Measurements from ENCODE around the gene INO80C.

Gene INO80C

DNA sequence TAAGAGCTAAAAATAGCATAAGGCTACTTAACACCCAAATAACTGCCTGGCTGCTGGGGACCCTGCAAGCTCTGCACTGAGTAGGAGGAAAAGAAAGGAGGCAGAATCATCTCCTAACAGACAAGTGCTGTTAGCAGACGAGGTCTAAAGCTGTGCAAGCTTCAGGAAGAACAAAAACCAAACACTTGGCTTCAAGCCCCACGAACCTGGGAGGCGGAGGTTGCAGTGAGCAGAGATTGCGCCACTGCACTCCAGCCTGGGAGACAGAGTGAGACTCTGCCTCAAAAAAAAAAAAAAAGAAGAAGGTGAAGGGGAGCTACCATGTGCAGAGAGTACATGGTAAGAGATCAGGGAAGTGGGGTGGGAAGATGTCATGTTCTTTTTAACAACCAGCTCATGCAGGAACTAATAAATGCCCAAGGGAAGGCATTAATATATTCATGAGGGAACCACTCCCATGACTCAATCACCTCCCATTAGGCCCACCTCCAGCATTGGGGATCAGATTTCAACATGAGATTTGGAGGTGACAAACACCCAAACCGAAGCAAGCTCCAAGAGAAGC is 28.8 kb upstream of the INO80C start:
- peaks cover 5% of the 10 kb centered on the region; the same call in 1 of the 2 replicates for H3K4me1 ChIP-seq (ENCODE audit: control insufficient read depth, low read length)
- no peaks in the 10 kb centered on the region; the same call in 1 of the 2 replicates for H3K27me3 ChIP-seq (ENCODE audit: control insufficient read depth, low read length)
- H3K27ac ChIP-seq (ENCODE audit: low read depth, low read length): no peak overlapping the region
- no peak overlapping the region for H3K4me2 ChIP-seq (ENCODE audit: low read length)
- TF ChIP-seq EZH2phosphoT487 (IDR thresholded peaks at IDR 0.05; ENCODE audit: borderline replicate concordance, low read length): no peak
- TF ChIP-seq, protein P1, sequence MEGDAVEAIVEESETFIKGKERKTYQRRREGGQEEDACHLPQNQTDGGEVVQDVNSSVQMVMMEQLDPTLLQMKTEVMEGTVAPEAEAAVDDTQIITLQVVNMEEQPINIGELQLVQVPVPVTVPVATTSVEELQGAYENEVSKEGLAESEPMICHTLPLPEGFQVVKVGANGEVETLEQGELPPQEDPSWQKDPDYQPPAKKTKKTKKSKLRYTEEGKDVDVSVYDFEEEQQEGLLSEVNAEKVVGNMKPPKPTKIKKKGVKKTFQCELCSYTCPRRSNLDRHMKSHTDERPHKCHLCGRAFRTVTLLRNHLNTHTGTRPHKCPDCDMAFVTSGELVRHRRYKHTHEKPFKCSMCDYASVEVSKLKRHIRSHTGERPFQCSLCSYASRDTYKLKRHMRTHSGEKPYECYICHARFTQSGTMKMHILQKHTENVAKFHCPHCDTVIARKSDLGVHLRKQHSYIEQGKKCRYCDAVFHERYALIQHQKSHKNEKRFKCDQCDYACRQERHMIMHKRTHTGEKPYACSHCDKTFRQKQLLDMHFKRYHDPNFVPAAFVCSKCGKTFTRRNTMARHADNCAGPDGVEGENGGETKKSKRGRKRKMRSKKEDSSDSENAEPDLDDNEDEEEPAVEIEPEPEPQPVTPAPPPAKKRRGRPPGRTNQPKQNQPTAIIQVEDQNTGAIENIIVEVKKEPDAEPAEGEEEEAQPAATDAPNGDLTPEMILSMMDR (IDR thresholded peaks at IDR 0.05; ENCODE audit: low read depth, low read length, poor library complexity, severe bottlenecking): no peak
- no peaks in the 10 kb centered on the region for H4K20me1 ChIP-seq (ENCODE audit: control insufficient read depth, insufficient read depth, low read depth, low read length)
- H3K4me3 ChIP-seq (ENCODE audit: low read length): no peak overlapping the region
- H3K9me3 ChIP-seq (ENCODE audit: control insufficient read depth, insufficient read depth, low read length): no peaks in the 10 kb centered on the region
- H3F3A ChIP-seq (ENCODE audit: control insufficient read depth, insufficient read depth): no peaks in the 10 kb centered on the region
- no peaks in the 10 kb centered on the region for H3K36me3 ChIP-seq (ENCODE audit: control insufficient read depth, low read length)
- no peaks in the 10 kb centered on the region for H3K9me2 ChIP-seq (replicated peaks; ENCODE audit: control insufficient read depth, low read length)
- H3K79me2 ChIP-seq (ENCODE audit: control insufficient read depth, low read length): no peaks in the 10 kb centered on the region

DNA sequence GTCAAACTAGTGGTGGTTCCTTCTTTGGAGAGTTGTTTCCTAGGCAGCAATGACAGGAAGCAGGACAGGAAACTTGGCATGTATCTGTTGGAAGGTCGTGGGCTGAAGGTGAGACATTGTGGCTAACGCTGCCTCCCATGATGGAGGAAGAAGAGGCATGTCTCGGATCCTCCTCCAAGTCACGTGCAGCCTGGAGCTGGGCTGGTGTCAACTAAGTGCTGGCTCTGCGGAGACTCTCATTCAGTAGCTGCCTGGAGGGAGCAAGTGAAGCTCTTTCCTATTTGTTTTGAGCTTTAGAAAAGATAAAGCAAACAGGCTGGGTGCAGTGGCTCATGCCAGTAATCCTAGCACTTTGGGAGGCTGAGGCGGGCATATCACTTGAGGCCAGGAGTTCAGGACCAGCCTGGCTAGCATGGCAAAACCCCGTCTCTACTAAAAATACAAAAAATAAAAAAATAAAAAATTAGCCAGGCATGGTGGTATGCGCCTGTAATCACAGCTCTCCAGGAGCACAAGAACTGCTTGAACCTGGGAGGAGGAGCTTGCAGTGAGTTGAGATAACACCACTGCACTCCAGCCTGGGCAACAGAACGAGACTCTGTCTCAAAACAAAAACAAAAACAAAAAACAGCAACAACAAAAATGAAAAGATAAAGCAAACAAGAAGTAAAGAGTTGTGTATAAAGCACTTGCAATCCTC is 28.2 kb upstream of the INO80C start:
- no peak overlapping the region for H3K27ac ChIP-seq (ENCODE audit: low read depth, low read length)
- TF ChIP-seq, protein P1 (IDR thresholded peaks at IDR 0.05; ENCODE audit: low read depth, low read length, poor library complexity, severe bottlenecking): no peak
- no peak for TF ChIP-seq EZH2phosphoT487 (IDR thresholded peaks at IDR 0.05; ENCODE audit: borderline replicate concordance, low read length)
- no peaks in the 10 kb centered on the region for H3F3A ChIP-seq (ENCODE audit: control insufficient read depth, insufficient read depth)
- H3K9me2 ChIP-seq (replicated peaks; ENCODE audit: control insufficient read depth, low read length): no peaks in the 10 kb centered on the region
- H3K9me3 ChIP-seq (ENCODE audit: control insufficient read depth, insufficient read depth, low read length): no peaks in the 10 kb centered on the region
- H3K36me3 ChIP-seq (ENCODE audit: control insufficient read depth, low read length): no peaks in the 10 kb centered on the region
- H3K4me1 ChIP-seq (ENCODE audit: control insufficient read depth, low read length): peaks cover 5% of the 10 kb centered on the region; the same call in 1 of the 2 replicates
- H3K79me2 ChIP-seq (ENCODE audit: control insufficient read depth, low read length): no peaks in the 10 kb centered on the region
- H3K4me2 ChIP-seq (ENCODE audit: low read length): no peak overlapping the region
- H3K4me3 ChIP-seq (ENCODE audit: low read length): no peak overlapping the region
- H3K27me3 ChIP-seq (ENCODE audit: control insufficient read depth, low read length): no peaks in the 10 kb centered on the region; the same call in 1 of the 2 replicates
- H4K20me1 ChIP-seq (ENCODE audit: control insufficient read depth, insufficient read depth, low read depth, low read length): no peaks in the 10 kb centered on the region

DNA sequence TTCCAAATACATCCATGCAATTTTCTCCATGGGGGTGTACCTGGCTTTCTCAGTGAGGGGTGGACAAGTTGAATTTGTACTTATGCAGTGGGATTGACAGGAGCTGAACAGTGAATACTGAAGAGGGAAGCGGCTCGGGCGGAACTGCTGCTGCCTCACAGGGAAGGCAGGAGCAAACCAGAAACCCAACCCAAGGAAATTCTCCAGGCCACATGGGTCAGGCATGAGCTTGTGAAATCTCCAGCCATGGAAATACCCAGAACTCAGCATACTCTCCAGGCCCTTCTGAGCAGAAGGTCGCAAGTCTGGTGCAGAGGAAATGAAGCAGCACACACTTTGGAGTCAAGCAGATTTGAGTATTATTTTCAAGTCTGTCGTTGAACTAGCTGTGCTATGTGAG is 26.5 kb upstream of the INO80C start:
- H3K4me1 ChIP-seq (ENCODE audit: control insufficient read depth, low read length): peaks cover 5% of the 10 kb centered on the region; the same call in 1 of the 2 replicates
- H4K20me1 ChIP-seq (ENCODE audit: control insufficient read depth, insufficient read depth, low read depth, low read length): no peaks in the 10 kb centered on the region
- no peaks in the 10 kb centered on the region for H3K9me2 ChIP-seq (replicated peaks; ENCODE audit: control insufficient read depth, low read length)
- no peaks in the 10 kb centered on the region for H3K36me3 ChIP-seq (ENCODE audit: control insufficient read depth, low read length)
- H3K27ac ChIP-seq (ENCODE audit: low read depth, low read length): no peak overlapping the region
- no peaks in the 10 kb centered on the region for H3K79me2 ChIP-seq (ENCODE audit: control insufficient read depth, low read length)
- H3K27me3 ChIP-seq (ENCODE audit: control insufficient read depth, low read length): no peaks in the 10 kb centered on the region
- TF ChIP-seq, protein P1 (IDR thresholded peaks at IDR 0.05; ENCODE audit: low read depth, low read length, poor library complexity, severe bottlenecking): no peak
- no peak for TF ChIP-seq EZH2phosphoT487 (IDR thresholded peaks at IDR 0.05; ENCODE audit: borderline replicate concordance, low read length)
- H3K4me3 ChIP-seq (ENCODE audit: low read length): no peak overlapping the region
- no peak overlapping the region for H3K4me2 ChIP-seq (ENCODE audit: low read length)
- H3K9me3 ChIP-seq (ENCODE audit: control insufficient read depth, insufficient read depth, low read length): no peaks in the 10 kb centered on the region
- H3F3A ChIP-seq (ENCODE audit: control insufficient read depth, insufficient read depth): no peaks in the 10 kb centered on the region
